Ectodermal cell (in vitro differentiated cells): ENCODE data around the gene YLPM1.

Experiments used
- H3K27ac ChIP-seq: 2 replicates; pipeline ENCODE4 v1.7.0; 2013; ENCODE audit warnings: mild to moderate bottlenecking, low read depth, low read length; ENCODE audit not compliant: insufficient read depth, poor library complexity, severe bottlenecking
- H3K27me3 ChIP-seq: 2 replicates; pipeline ENCODE4 v1.7.0; 2013; ENCODE audit warnings: mild to moderate bottlenecking, low read length; ENCODE audit not compliant: insufficient read depth, control insufficient read depth, poor library complexity, severe bottlenecking
- H3K36me3 ChIP-seq: one replicate; pipeline ENCODE4 v1.7.0; 2013; ENCODE audit warnings: low read length; ENCODE audit not compliant: control insufficient read depth, insufficient read depth
- H3K4me1 ChIP-seq: one replicate; pipeline ENCODE4 v1.7.0; 2013; ENCODE audit warnings: low read length; ENCODE audit not compliant: control insufficient read depth, insufficient read depth
- H3K4me3 ChIP-seq: 2 replicates; pipeline ENCODE4 v1.7.0; 2013; ENCODE audit warnings: low read depth, low read length, control low read depth; ENCODE audit not compliant: insufficient read depth
- H3K9me3 ChIP-seq: 2 replicates; pipeline ENCODE4 v1.7.0; 2013; ENCODE audit warnings: mild to moderate bottlenecking, low read length, moderate library complexity; ENCODE audit not compliant: control insufficient read depth
- WGBS, 2 experiments: methylation state at CpG; one replicate each; pipeline ENCODE4 v1.1.7; 2013; ENCODE audit warnings: missing lambda C conversion rate in 2 of 2; 5-methylcytosine and 5-hydroxymethylcytosine counted together

Gene YLPM1

GRCh38 chr14:74807853-74808545 is 44.9 kb downstream of the YLPM1 start:
- WGBS, 2 experiments = 91 to 97% methylated on average over 6 to 7 of the region's 7 CpGs
- no peaks in the 10 kb centered on the region for H3K27me3 ChIP-seq
- no peak overlapping the region for H3K4me3 ChIP-seq
- H3K4me1 ChIP-seq = no peaks in the 10 kb centered on the region
- no peaks in the 10 kb centered on the region for H3K9me3 ChIP-seq
- no peak overlapping the region for H3K27ac ChIP-seq
- peaks cover 36% of the 10 kb centered on the region for H3K36me3 ChIP-seq

GRCh38 chr14:74816124-74816523 is 53.0 kb downstream of the YLPM1 start:
- no peaks in the 10 kb centered on the region for H3K4me1 ChIP-seq
- no peaks in the 10 kb centered on the region for H3K27me3 ChIP-seq
- no peak overlapping the region for H3K4me3 ChIP-seq
- no peak overlapping the region for H3K27ac ChIP-seq
- H3K36me3 ChIP-seq = peaks cover 44% of the 10 kb centered on the region
- H3K9me3 ChIP-seq = no peaks in the 10 kb centered on the region
- 88 to 94% methylated on average over 1 of the region's 1 CpG for WGBS, 2 experiments

- no peak overlapping the region for H3K27ac ChIP-seq
Measured at GRCh38 chr14:74820288-74820687, 57.2 kb downstream of the YLPM1 start.

GRCh38 chr14:74821267-74821915 is 58.3 kb downstream of the YLPM1 start:
- Histone ChIP-seq H3K36me3 (peaks cover 26% of the 10 kb centered on the region), H3K27ac (no peak overlapping the region), H3K9me3 (no peaks in the 10 kb centered on the region), H3K4me1 (no peaks in the 10 kb centered on the region), H3K4me3 (no peak overlapping the region), H3K27me3 (no peaks in the 10 kb centered on the region)
- WGBS, 2 experiments = 97 to 99% methylated on average over 5 of the region's 5 CpGs

More at GRCh38 chr14:74820288-74820687, 57.2 kb downstream of the YLPM1 start:
- Histone ChIP-seq H3K36me3 (peaks cover 30% of the 10 kb centered on the region), H3K27me3 (no peaks in the 10 kb centered on the region), H3K9me3 (no peaks in the 10 kb centered on the region), H3K4me1 (no peaks in the 10 kb centered on the region), H3K4me3 (no peak overlapping the region)
- 94% methylated on average over 5 of the region's 5 CpGs for WGBS, 2 experiments

GRCh38 chr14:74824997-74825396 is 61.9 kb downstream of the YLPM1 start:
- H3K9me3 ChIP-seq = no peaks in the 10 kb centered on the region
- peaks cover 14% of the 10 kb centered on the region for H3K36me3 ChIP-seq
- no peaks in the 10 kb centered on the region for H3K4me1 ChIP-seq
- H3K27ac ChIP-seq = no peak overlapping the region
- WGBS, 2 experiments = 95 to 100% methylated on average over 1 of the region's 2 CpGs
- H3K27me3 ChIP-seq = no peaks in the 10 kb centered on the region
- no peak overlapping the region for H3K4me3 ChIP-seq

GRCh38 chr14:74826574-74826973 is 63.5 kb downstream of the YLPM1 start:
- H3K4me1 ChIP-seq = no peaks in the 10 kb centered on the region
- H3K27me3 ChIP-seq = no peaks in the 10 kb centered on the region
- H3K4me3 ChIP-seq = no peak overlapping the region
- H3K27ac ChIP-seq = no peak overlapping the region
- H3K9me3 ChIP-seq = no peaks in the 10 kb centered on the region
- peaks cover 15% of the 10 kb centered on the region for H3K36me3 ChIP-seq

GRCh38 chr14:74829251-74829650 is 66.1 kb downstream of the YLPM1 start:
- 96 to 97% methylated on average over 4 to 5 of the region's 5 CpGs for WGBS, 2 experiments
- no peaks in the 10 kb centered on the region for H3K27me3 ChIP-seq
- H3K36me3 ChIP-seq = peaks cover 13% of the 10 kb centered on the region
- no peaks in the 10 kb centered on the region for H3K9me3 ChIP-seq
- no peak overlapping the region for H3K4me3 ChIP-seq
- no peak overlapping the region for H3K27ac ChIP-seq
- H3K4me1 ChIP-seq = no peaks in the 10 kb centered on the region

- H3K4me1 ChIP-seq = no peaks in the 10 kb centered on the region
- H3K36me3 ChIP-seq = peaks cover 19% of the 10 kb centered on the region
- WGBS, 2 experiments = 92 to 96% methylated on average over 4 of the region's 4 CpGs
Measured at GRCh38 chr14:74832849-74833248, 69.7 kb downstream of the YLPM1 start.

GRCh38 chr14:74834692-74835392 is 71.7 kb downstream of the YLPM1 start:
- Histone ChIP-seq H3K27ac (no peak overlapping the region), H3K27me3 (no peaks in the 10 kb centered on the region), H3K9me3 (no peaks in the 10 kb centered on the region), H3K4me3 (no peak overlapping the region), H3K4me1 (no peaks in the 10 kb centered on the region), H3K36me3 (peaks cover 15% of the 10 kb centered on the region)
- 92 to 94% methylated on average over 4 to 5 of the region's 5 CpGs for WGBS, 2 experiments

More at GRCh38 chr14:74832849-74833248, 69.7 kb downstream of the YLPM1 start:
- H3K27ac ChIP-seq = no peak overlapping the region
- no peaks in the 10 kb centered on the region for H3K9me3 ChIP-seq
- no peak overlapping the region for H3K4me3 ChIP-seq
- no peaks in the 10 kb centered on the region for H3K27me3 ChIP-seq

- no peaks in the 10 kb centered on the region for H3K4me1 ChIP-seq
- no peaks in the 10 kb centered on the region for H3K27me3 ChIP-seq
- WGBS, 2 experiments = 93% methylated on average over 5 to 6 of the region's 7 CpGs
- no peak overlapping the region for H3K27ac ChIP-seq
- H3K36me3 ChIP-seq = peaks cover 10% of the 10 kb centered on the region
- H3K9me3 ChIP-seq = no peaks in the 10 kb centered on the region
- no peak overlapping the region for H3K4me3 ChIP-seq
Measured at GRCh38 chr14:74835645-74836250, 72.6 kb downstream of the YLPM1 start.
